GM18507 (cell line): ENCODE results near the gene USP14.
A peak's percentile ranks its signal among the peaks of the same experiment; 100 is the strongest.
"Not testable (repeated sequence)": the region's sequence is repeated elsewhere in the genome, so short reads cannot be mapped to it uniquely, and the experiment has no call there.

ENCODE experiments used
- DNase-seq: peaks from one replicate; pipeline ENCODE4 v3.0.0; 2011; ENCODE audit warnings: low read depth; ENCODE audit not compliant: insufficient read length; ENCODE audit errors: extremely low spot score
- FAIRE-seq: peaks from 2 replicates; lab custom pipeline; 2011; peaks lifted over from hg19 to GRCh38; lab: Jason Lieb, UNC

The USP14 gene

DNA sequence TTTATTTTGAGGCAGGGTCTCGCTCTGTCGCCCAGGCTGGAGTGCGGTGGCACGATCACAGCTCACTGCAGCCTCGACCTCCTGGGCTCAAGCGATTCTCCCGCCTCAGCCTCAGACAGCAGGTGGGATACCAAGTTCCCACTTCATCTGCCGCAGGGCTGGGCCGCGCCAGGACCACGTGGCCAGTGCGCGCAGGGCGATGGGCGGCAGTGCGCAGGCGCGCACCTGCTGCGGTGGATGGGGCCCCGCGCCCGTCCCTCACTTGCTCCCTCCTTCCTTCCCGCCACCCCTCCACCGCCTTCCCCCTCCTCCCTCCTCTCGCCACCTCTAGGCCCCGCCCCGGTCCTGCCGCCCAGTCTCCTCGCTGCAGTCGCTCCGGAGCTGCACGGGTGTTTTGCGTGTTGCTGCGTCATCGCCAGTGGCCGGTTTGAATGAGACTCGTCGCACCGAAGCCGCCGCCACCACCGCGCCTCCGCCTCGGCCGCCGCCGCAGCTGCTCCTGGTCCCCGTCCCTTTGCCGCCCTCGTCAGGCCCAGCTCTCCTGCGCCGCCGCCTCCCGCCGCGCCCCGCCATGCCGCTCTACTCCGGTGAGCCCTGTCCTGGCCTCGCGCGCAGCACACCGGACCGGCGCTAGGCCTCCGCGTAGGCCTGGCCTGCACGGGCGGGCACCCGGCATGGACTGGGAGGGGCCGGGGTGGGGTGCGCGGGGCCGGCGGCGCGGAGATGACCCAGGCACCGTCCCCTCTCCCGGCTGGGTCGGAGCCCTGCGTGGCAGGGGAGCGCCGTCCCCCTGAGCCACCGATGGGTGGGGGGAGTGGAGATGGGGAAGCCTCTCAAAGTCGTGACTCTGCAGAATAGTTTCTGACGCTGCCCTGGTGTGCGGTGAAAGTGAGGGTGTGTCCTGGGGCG is at the start of gene USP14:
TSS of gene USP14 (plus strand) at position 430 of the 909 bp plus-strand sequence. CDS start at position 572, 142 bp downstream.
- DNase-seq, result peak; percentile 96
- peak; percentile 98 for FAIRE-seq

GRCh38 chr18:108665-109063 is 49.7 kb upstream of the USP14 start:
- not testable (repeated sequence) for FAIRE-seq, DNase-seq

DNA sequence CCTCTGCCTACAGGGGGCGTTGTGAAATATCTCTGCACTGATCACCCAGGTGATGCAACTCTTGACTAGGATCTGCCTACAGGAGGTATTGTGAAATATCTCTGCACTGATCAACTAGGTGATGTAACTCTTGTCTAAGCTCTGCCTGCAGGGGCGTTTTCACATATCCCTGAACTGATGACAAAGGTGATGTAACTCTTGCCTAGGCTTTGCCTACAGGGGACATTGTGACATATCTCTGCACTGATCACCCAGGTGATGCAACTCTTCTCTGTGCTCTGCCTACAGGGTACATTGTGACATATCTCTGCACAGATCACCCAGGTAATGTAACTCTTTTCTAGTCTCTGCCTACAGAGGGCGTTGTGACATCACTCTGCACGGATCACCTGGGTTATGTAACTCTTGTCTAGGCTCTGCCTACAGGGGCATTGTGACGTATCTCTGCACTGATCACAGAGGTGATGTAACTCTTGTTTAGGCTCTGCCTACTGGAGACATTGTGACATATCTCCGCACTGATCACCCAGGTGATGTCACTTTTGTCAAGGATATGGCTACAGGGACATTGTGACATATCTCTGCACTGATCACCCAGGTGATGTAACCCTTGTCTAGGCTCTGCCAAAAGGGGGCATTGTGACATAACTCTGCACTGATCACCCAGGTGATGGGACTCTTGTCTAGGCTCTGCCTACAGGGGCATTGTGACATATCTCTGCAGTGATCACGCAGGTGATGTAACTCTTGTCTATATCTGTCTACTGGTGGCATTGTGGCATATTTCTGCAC is 49.0 kb upstream of the USP14 start:
- DNase-seq, FAIRE-seq: not testable (repeated sequence)

GRCh38 chr18:109922-110261 is 48.5 kb upstream of the USP14 start:
- not testable (repeated sequence) for DNase-seq, FAIRE-seq

DNA sequence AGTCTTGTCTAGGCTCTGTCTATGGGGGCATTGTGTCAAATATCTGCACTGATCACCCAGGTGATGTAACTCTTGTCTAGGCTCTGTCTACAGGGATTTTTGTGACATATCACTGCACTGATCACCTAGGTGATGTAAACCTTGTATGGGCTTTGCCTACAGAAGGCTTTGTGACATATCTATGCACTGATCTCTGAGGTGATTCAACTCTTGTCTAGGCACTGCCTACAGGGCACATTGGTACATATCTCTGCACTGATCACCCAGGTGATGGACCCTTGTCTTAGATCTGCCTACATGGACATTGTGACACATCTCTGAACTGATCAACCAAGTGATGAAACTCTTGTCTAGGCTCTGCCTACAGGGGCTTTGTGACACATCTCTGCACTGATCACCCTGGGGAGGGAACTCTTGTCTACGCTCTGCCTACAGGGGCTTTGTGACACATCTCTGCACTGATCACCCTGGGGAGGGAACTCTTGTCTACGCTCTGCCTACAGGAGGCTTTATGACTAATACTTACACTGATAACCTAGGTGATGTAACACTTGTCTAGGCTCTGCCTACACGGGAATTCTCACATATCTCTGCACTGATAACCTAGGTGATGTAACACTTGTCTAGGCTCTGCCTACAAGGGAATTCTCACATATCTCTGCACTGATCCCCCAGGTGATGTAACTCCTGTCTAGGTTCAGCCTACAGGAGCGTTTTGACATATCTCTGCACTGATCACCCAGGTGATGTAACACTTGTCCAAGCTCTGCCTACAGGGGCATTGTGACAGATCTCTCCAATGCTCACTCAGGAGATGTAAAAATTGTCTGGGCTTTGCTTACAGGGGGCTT is 47.8 kb upstream of the USP14 start:
- not testable (repeated sequence) for DNase-seq, FAIRE-seq

- DNase-seq, result peak; percentile 51
- peak; percentile 65 for FAIRE-seq
Measured at GRCh38 chr18:111306-112014, 46.9 kb upstream of the USP14 start.

GRCh38 chr18:112015-112733 is 46.2 kb upstream of the USP14 start:
- not testable (repeated sequence) for FAIRE-seq

GRCh38 chr18:120539-121260 is 37.7 kb upstream of the USP14 start:
- not testable (repeated sequence) for FAIRE-seq, DNase-seq

More at GRCh38 chr18:112015-112733, 46.2 kb upstream of the USP14 start:
- DNase-seq, result not testable (repeated sequence)

GRCh38 chr18:135045-135444 is 23.3 kb upstream of the USP14 start:
- DNase-seq (no peak), FAIRE-seq (no peak)

- no peak for FAIRE-seq
Measured at GRCh38 chr18:136433-136832, 21.9 kb upstream of the USP14 start.

GRCh38 chr18:137327-137726 is 21.0 kb upstream of the USP14 start:
- no peak for FAIRE-seq
- no peak for DNase-seq

More at GRCh38 chr18:136433-136832, 21.9 kb upstream of the USP14 start:
- DNase-seq, result no peak

GRCh38 chr18:140670-141266 is 17.6 kb upstream of the USP14 start:
- FAIRE-seq, result no peak
- DNase-seq, result no peak

- FAIRE-seq, result not testable (repeated sequence)
Measured at GRCh38 chr18:142624-143296, 15.6 kb upstream of the USP14 start.

DNA sequence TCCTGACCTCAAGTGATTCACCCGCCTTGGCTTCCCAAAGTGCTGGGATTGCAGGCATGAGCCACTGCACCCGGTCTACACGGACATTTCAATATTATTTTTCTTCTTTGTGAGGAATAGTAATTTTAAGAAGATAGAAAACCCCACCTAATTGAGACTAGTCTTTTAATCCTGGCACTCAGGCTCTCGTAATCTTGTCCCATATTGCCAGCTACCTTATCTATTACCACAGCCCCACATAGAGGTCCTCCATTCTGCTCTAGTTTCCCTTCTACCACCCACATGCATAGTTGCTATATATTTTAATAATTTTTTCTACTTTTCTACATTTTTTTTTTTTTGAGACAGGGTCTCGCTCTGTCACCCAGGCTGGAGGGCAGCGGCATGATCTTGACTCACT is 9.5 kb upstream of the USP14 start:
- no peak for FAIRE-seq
- DNase-seq, result no peak

More at GRCh38 chr18:142624-143296, 15.6 kb upstream of the USP14 start:
- not testable (repeated sequence) for DNase-seq

DNA sequence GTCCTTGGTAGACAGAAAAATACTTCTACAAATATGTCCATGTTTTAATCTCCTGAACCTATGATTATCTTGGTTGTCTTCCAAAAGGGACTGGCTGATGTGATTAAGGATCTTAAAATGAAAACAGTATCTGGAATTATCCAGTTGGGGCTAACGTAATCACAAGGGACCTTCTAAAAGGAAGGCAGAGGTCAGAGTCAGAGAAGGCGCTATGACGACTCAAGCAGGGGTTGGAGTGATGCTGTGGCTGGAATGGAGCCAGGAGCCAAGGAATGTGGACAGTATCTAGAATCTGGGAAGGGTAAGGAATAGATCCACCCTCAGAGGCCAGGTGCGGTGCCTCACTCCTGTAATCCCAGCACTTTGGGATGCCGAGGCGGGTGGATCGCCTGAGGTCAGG is 4.2 kb upstream of the USP14 start:
- FAIRE-seq (no peak), DNase-seq (no peak)

GRCh38 chr18:155688-156087 is 2.7 kb upstream of the USP14 start:
- FAIRE-seq, result no peak

More at GRCh38 chr18:155688-156087, 2.7 kb upstream of the USP14 start:
- DNase-seq, result no peak
